WTC11 (cell line): ENCODE data around the gene LLGL2. TPM values are rescaled to one million over a fixed set of nuclear protein-coding genes. Genes with fewer than 3 reads are reported as not detected.

Experiments
- ATAC-seq: fragments of 200-7000 bp; cut with Tn5 transposase; 2 replicates; pipeline ENCODE4 v1.10.0; 2021; ENCODE audit warnings: mild to moderate bottlenecking, moderate library complexity
- CTCF ChIA-PET: fragments of 300-600 bp; sonication (Branson Sonifier 250); formaldehyde crosslinking; loops from one replicate; lab custom pipeline; 2021; ENCODE audit warnings: antibody characterized with exemption; lab: Charles Lee
- POLR2A ChIA-PET: fragments of 350-600 bp; sonication (Branson Sonifier 250); formaldehyde crosslinking; loops from one replicate; lab custom pipeline; 2021; ENCODE audit warnings: antibody characterized with exemption; lab: Charles Lee
- DNase-seq: peaks from one replicate; pipeline ENCODE4 v3.0.0; 2021; ENCODE audit warnings: low spot score
- H3K27ac Mint-ChIP-seq: 2 replicates; pipeline ENCODE4 v1.8.0; 2021; ENCODE audit warnings: mixed read lengths
- H3K27me3 Mint-ChIP-seq: 2 replicates; pipeline ENCODE4 v1.8.0; 2021; ENCODE audit warnings: low read depth, mild to moderate bottlenecking, moderate library complexity, mixed read lengths
- H3K36me3 Mint-ChIP-seq: 2 replicates; pipeline ENCODE4 v1.8.0; 2021; ENCODE audit warnings: mixed read lengths
- H3K4me1 Mint-ChIP-seq: 2 replicates; pipeline ENCODE4 v1.8.0; 2022; ENCODE audit warnings: mixed read lengths
- H3K4me3 Mint-ChIP-seq: 2 replicates; pipeline ENCODE4 v1.8.0; 2021; ENCODE audit warnings: mild to moderate bottlenecking, moderate library complexity, mixed read lengths
- H3K9me3 Mint-ChIP-seq: 2 replicates; pipeline ENCODE4 v1.8.0; 2021; ENCODE audit warnings: mixed read lengths
- ATF2 ChIP-seq: sonication (generic); formaldehyde crosslinking; IDR thresholded peaks from 2 replicates; pipeline ENCODE4 v1.8.1; 2022; ENCODE audit warnings: low read depth, missing genetic modification reagents, borderline replicate concordance
- CDX4 ChIP-seq: fragments of 250-450 bp; sonication (Bioruptor Pico); IDR thresholded peaks from 2 replicates; pipeline ENCODE4 v1.9.0; 2021; ENCODE audit warnings: moderate library complexity, mild to moderate bottlenecking, inconsistent platforms, borderline replicate concordance
- CREB1 ChIP-seq: sonication (generic); formaldehyde crosslinking; IDR thresholded peaks from 2 replicates; pipeline ENCODE4 v1.8.0; 2023; ENCODE audit warnings: mild to moderate bottlenecking, missing genetic modification reagents
- CREM ChIP-seq: sonication (generic); formaldehyde crosslinking; IDR thresholded peaks from 2 replicates; pipeline ENCODE4 v1.8.1; 2022; ENCODE audit warnings: mild to moderate bottlenecking, missing genetic modification reagents, moderate library complexity
- ETV6 ChIP-seq: sonication (generic); formaldehyde crosslinking; IDR thresholded peaks from 2 replicates; pipeline ENCODE4 v1.8.1; 2022; ENCODE audit warnings: mild to moderate bottlenecking, missing genetic modification reagents
- GABPB1 ChIP-seq: sonication (generic); formaldehyde crosslinking; IDR thresholded peaks from 2 replicates; pipeline ENCODE4 v1.8.1; 2023; ENCODE audit warnings: mild to moderate bottlenecking, missing genetic modification reagents
- HMGA2 ChIP-seq: fragments of 250-450 bp; sonication (Bioruptor Pico); IDR thresholded peaks from 2 replicates; pipeline ENCODE4 v1.4.0; 2021; ENCODE audit warnings: mild to moderate bottlenecking, moderate library complexity
- HMGXB4 ChIP-seq: sonication (generic); formaldehyde crosslinking; IDR thresholded peaks from 2 replicates; pipeline ENCODE4 v1.8.1; 2023; ENCODE audit warnings: mild to moderate bottlenecking, moderate library complexity, missing genetic modification reagents
- IRF1 ChIP-seq: sonication (generic); formaldehyde crosslinking; IDR thresholded peaks from 2 replicates; pipeline ENCODE4 v1.8.0; 2023; ENCODE audit warnings: missing genetic modification reagents
- MYBL2 ChIP-seq: sonication (generic); formaldehyde crosslinking; IDR thresholded peaks from 2 replicates; pipeline ENCODE4 v1.8.1; 2023; ENCODE audit warnings: mild to moderate bottlenecking, moderate library complexity, missing genetic modification reagents
- SMAD3 ChIP-seq: sonication (generic); formaldehyde crosslinking; IDR thresholded peaks from 2 replicates; pipeline ENCODE4 v1.8.0; 2022; ENCODE audit warnings: missing genetic modification reagents, mild to moderate bottlenecking, borderline replicate concordance
- SMAD4 ChIP-seq: sonication (generic); formaldehyde crosslinking; IDR thresholded peaks from 2 replicates; pipeline ENCODE4 v1.8.0; 2022; ENCODE audit warnings: mild to moderate bottlenecking, missing genetic modification reagents
- SOX15 ChIP-seq: fragments of 250-450 bp; sonication (Bioruptor Pico); IDR thresholded peaks from 2 replicates; pipeline ENCODE4 v1.9.0; 2021; ENCODE audit warnings: mild to moderate bottlenecking
- TEAD1 ChIP-seq: sonication (generic); formaldehyde crosslinking; IDR thresholded peaks from 2 replicates; pipeline ENCODE4 v1.8.0; 2022; ENCODE audit warnings: mild to moderate bottlenecking, missing genetic modification reagents
- USF2 ChIP-seq: sonication (generic); formaldehyde crosslinking; IDR thresholded peaks from 2 replicates; pipeline ENCODE4 v1.8.1; 2023; ENCODE audit warnings: mild to moderate bottlenecking, missing genetic modification reagents, moderate library complexity
- ZBTB43 ChIP-seq: sonication (generic); formaldehyde crosslinking; IDR thresholded peaks from 2 replicates; pipeline ENCODE4 v1.8.1; 2023; ENCODE audit warnings: mild to moderate bottlenecking, missing genetic modification reagents
- ZNF138 ChIP-seq: sonication (generic); formaldehyde crosslinking; conservative IDR thresholded peaks from 2 replicates; pipeline ENCODE4 v1.8.1; 2022; ENCODE audit warnings: mild to moderate bottlenecking, moderate library complexity, missing genetic modification reagents
- ZNF219 ChIP-seq: sonication (generic); formaldehyde crosslinking; IDR thresholded peaks from 2 replicates; pipeline ENCODE4 v1.8.0; 2023; ENCODE audit warnings: missing genetic modification reagents, mild to moderate bottlenecking, borderline replicate concordance
- ZNF423 ChIP-seq: fragments of 250-450 bp; sonication (Bioruptor Pico); IDR thresholded peaks from 2 replicates; pipeline ENCODE4 v2.1.2; 2022; ENCODE audit warnings: mild to moderate bottlenecking, moderate library complexity
- ZNF425 ChIP-seq: fragments of 250-450 bp; sonication (Bioruptor Pico); conservative IDR thresholded peaks from 2 replicates; pipeline ENCODE4 v1.9.0; 2021; ENCODE audit warnings: mild to moderate bottlenecking
- ZNF671 ChIP-seq: fragments of 250-450 bp; sonication (Bioruptor Pico); IDR thresholded peaks from 2 replicates; pipeline ENCODE4 v1.8.0; 2021; ENCODE audit warnings: mild to moderate bottlenecking
- total RNA-seq: library from RNA; stranded (reverse); gene quantifications from 3 replicates; pipeline ENCODE4 v1.2.3, GENCODE V29; 2021

The LLGL2 gene
- total RNA-seq, 1 experiment from 2014 or later, result 103 TPM

GRCh38 chr17:75571197-75571884 lies 45.8 kb downstream of the LLGL2 start:
- H3K27me3 Mint-ChIP-seq, result no peaks in the 10 kb centered on the region
- no peaks in the 10 kb centered on the region for H3K9me3 Mint-ChIP-seq
- no peak overlapping the region for H3K4me3 Mint-ChIP-seq
- ChIA-PET POLR2A (no interaction called here), CTCF (interaction anchor here (1.2 kb wide), 1 partner anchor 310 kb away, joined by 3 read pairs; the partner anchor contains the start of genes GGA3 and MRPS7)
- no peaks in the 10 kb centered on the region for H3K4me1 Mint-ChIP-seq
- TF ChIP-seq CREB1 (CRISPR knock-in tag) (no peak), ZNF138 (CRISPR knock-in tag) (no peak), ZBTB43 (CRISPR knock-in tag) (no peak), SMAD4 (CRISPR knock-in tag) (no peak), TEAD1 (CRISPR knock-in tag) (no peak), ATF2 (CRISPR knock-in tag) (no peak), HMGA2 (CRISPR knock-in tag) (no peak), MYBL2 (CRISPR knock-in tag) (no peak), HMGXB4 (CRISPR knock-in tag) (no peak), USF2 (CRISPR knock-in tag) (no peak)
- ATAC-seq (no peak), DNase-seq (no peak)
- 0 out of 2 replicates have a peak, but pooled peaks cover 3% of the 10 kb centered on the region for H3K36me3 Mint-ChIP-seq
- H3K27ac Mint-ChIP-seq, result no peak overlapping the region

- TF ChIP-seq ZNF671 (CRISPR knock-in tag) (no peak), ETV6 (CRISPR knock-in tag) (no peak), IRF1 (CRISPR knock-in tag) (no peak), ZNF425 (no peak), ZNF423 (CRISPR knock-in tag) (no peak), SOX15 (CRISPR knock-in tag) (no peak), SMAD3 (no peak), CREM (CRISPR knock-in tag) (no peak), ZNF219 (CRISPR knock-in tag) (no peak), GABPB1 (no peak), CDX4 (CRISPR knock-in tag) (no peak)
- DNase-seq (no peak), ATAC-seq (no peak)
- no peak overlapping the region for H3K4me3 Mint-ChIP-seq
- H3K9me3 Mint-ChIP-seq, result no peaks in the 10 kb centered on the region
- no peaks in the 10 kb centered on the region for H3K27me3 Mint-ChIP-seq
- CTCF ChIA-PET, result interaction anchor here (1.2 kb wide), 1 partner anchor 311 kb away, joined by 3 read pairs; the partner anchor contains the start of genes GGA3 and MRPS7
- POLR2A ChIA-PET, result no interaction called here
- no peak overlapping the region for H3K27ac Mint-ChIP-seq
- no peaks in the 10 kb centered on the region for H3K4me1 Mint-ChIP-seq
- 0 out of 2 replicates have a peak, but pooled peaks cover 3% of the 10 kb centered on the region for H3K36me3 Mint-ChIP-seq
Measured at GRCh38 chr17:75571885-75572215, 46.4 kb downstream of the LLGL2 start.
